HG03432 (cell line): ENCODE results near the gene FSTL4.
"Not testable (repeated sequence)": the region's sequence is repeated elsewhere in the genome, so short reads cannot be mapped to it uniquely, and the experiment has no call there.

Source experiments
- ATAC-seq: cut with Tn5 transposase; IDR thresholded peaks from one replicate; pipeline ENCODE4 v1.9.1; 2021; ENCODE audit warnings: mild to moderate bottlenecking, moderate library complexity; ENCODE audit not compliant: unreplicated experiment

The FSTL4 gene

GRCh38 chr5:133409210-133409674 lies 203.1 kb downstream of the FSTL4 start:
- no peak for ATAC-seq

GRCh38 chr5:133408322-133408721 lies 204.0 kb downstream of the FSTL4 start:
- ATAC-seq = no peak

- no peak for ATAC-seq
Measured at GRCh38 chr5:133406977-133407632, 205.2 kb downstream of the FSTL4 start.

GRCh38 chr5:133406208-133406976 lies 205.9 kb downstream of the FSTL4 start:
- ATAC-seq = no peak

GRCh38 chr5:133405275-133406034 lies 206.9 kb downstream of the FSTL4 start:
- ATAC-seq = no peak

- no peak for ATAC-seq
Measured at GRCh38 chr5:133404724-133405123, 207.6 kb downstream of the FSTL4 start.

GRCh38 chr5:133403741-133404364 lies 208.5 kb downstream of the FSTL4 start:
- no peak for ATAC-seq

GRCh38 chr5:133402775-133403174 lies 209.6 kb downstream of the FSTL4 start:
- ATAC-seq = no peak

GRCh38 chr5:133401731-133402347 lies 210.5 kb downstream of the FSTL4 start:
- no peak for ATAC-seq

- no peak for ATAC-seq
Measured at GRCh38 chr5:133400831-133401351, 211.4 kb downstream of the FSTL4 start.

GRCh38 chr5:133400120-133400519 lies 212.2 kb downstream of the FSTL4 start:
- ATAC-seq = no peak

- no peak for ATAC-seq
Measured at GRCh38 chr5:133399247-133399891, 213.0 kb downstream of the FSTL4 start.

- peak; percentile 83 for ATAC-seq
Measured at GRCh38 chr5:133398646-133399101, 213.7 kb downstream of the FSTL4 start.

- ATAC-seq = no peak
Measured at GRCh38 chr5:133397990-133398645, 214.2 kb downstream of the FSTL4 start.

GRCh38 chr5:133397348-133397747 lies 215.0 kb downstream of the FSTL4 start:
- no peak for ATAC-seq

- no peak for ATAC-seq
Measured at GRCh38 chr5:133396814-133397213, 215.5 kb downstream of the FSTL4 start.

- no peak for ATAC-seq
Measured at GRCh38 chr5:133396187-133396741, 216.1 kb downstream of the FSTL4 start.

GRCh38 chr5:133395207-133395606 lies 217.1 kb downstream of the FSTL4 start:
- not testable (repeated sequence) for ATAC-seq

- ATAC-seq = not testable (repeated sequence)
Measured at GRCh38 chr5:133394477-133394817, 217.9 kb downstream of the FSTL4 start.
